CD4-positive, alpha-beta memory T cell (primary cell): ENCODE measurements around the gene ANKRD13A. TPM values are rescaled to one million over a fixed set of nuclear protein-coding genes. Genes with fewer than 3 reads are reported as not detected.

Experiments used
- CTCF ChIA-PET: fragments of 350-600 bp; sonication (Branson Sonifier 250); formaldehyde crosslinking; loops from one replicate; lab custom pipeline; 2021; ENCODE audit warnings: inconsistent platforms; ENCODE audit not compliant: partially characterized antibody; lab: Charles Lee
- POLR2A ChIA-PET: fragments of 350-600 bp; sonication (Branson Sonifier 250); formaldehyde crosslinking; loops from one replicate; lab custom pipeline; 2021; ENCODE audit not compliant: partially characterized antibody; lab: Charles Lee
- DNase-seq, 5 donors: peaks; one replicate each; pipeline versions ENCODE4 v3.0.0 to v3.0.0-alpha.2; 2020 to 2022; ENCODE audit warnings: mixed read lengths in 1 of 5
- H3K27ac ChIP-seq: one replicate; pipeline ENCODE4 v1.7.0; 2013; ENCODE audit warnings: low read depth, low read length
- H3K27me3 ChIP-seq: 2 replicates; pipeline ENCODE4 v1.7.0; 2013; ENCODE audit warnings: mild to moderate bottlenecking, low read length, moderate library complexity; ENCODE audit not compliant: insufficient read depth
- H3K36me3 ChIP-seq: 2 replicates; pipeline ENCODE4 v1.7.0; 2013; ENCODE audit warnings: mild to moderate bottlenecking, low read length, moderate library complexity; ENCODE audit not compliant: insufficient read depth
- H3K4me1 ChIP-seq: 2 replicates; pipeline ENCODE4 v1.7.0; 2013; ENCODE audit warnings: mild to moderate bottlenecking, low read length, moderate library complexity; ENCODE audit not compliant: insufficient read depth
- H3K4me3 ChIP-seq, 2 donors: one replicate each; pipeline ENCODE4 v1.7.0; 2013; ENCODE audit warnings: low read length in 2 of 2, mild to moderate bottlenecking in 1 of 2
- H3K9me3 ChIP-seq, 2 donors: one replicate each; pipeline ENCODE4 v1.7.0; 2013; ENCODE audit warnings: low read length in 2 of 2, control low read depth in 1 of 2; ENCODE audit not compliant: control insufficient read depth in 1 of 2
- H3K27ac Mint-ChIP-seq, 7 donors: one replicate each; pipeline ENCODE4 v1.8.0; 2020 to 2021; ENCODE audit warnings: mixed read lengths in 7 of 7, mild to moderate bottlenecking in 6 of 7, inconsistent platforms in 3 of 7, moderate library complexity in 3 of 7
- H3K27me3 Mint-ChIP-seq, 2 donors: one replicate each; pipeline ENCODE4 v1.8.0; 2020 to 2021; ENCODE audit warnings: mixed read lengths in 2 of 2
- H3K36me3 Mint-ChIP-seq, 2 donors: one replicate each; pipeline ENCODE4 v1.8.0; 2020 to 2021; ENCODE audit warnings: mixed read lengths in 2 of 2, inconsistent platforms in 1 of 2, mild to moderate bottlenecking in 1 of 2
- H3K4me1 Mint-ChIP-seq, 4 donors: one replicate each; pipeline ENCODE4 v1.8.0; 2020 to 2021; ENCODE audit warnings: mixed read lengths in 4 of 4, mild to moderate bottlenecking in 1 of 4
- H3K4me3 Mint-ChIP-seq, 8 donors: one replicate each; pipeline ENCODE4 v1.8.0; 2020 to 2021; ENCODE audit warnings: mixed read lengths in 8 of 8, mild to moderate bottlenecking in 7 of 8, moderate library complexity in 6 of 8, inconsistent platforms in 3 of 8
- H3K9me3 Mint-ChIP-seq, 8 donors: one replicate each; pipeline ENCODE4 v1.8.0; 2020 to 2021; ENCODE audit warnings: mixed read lengths in 8 of 8, mild to moderate bottlenecking in 5 of 8, inconsistent platforms in 3 of 8, moderate library complexity in 1 of 8
- intact Hi-C: fragments of 100-400 bp; cut with micrococcal nuclease; formaldehyde crosslinking; loops from one replicate; pipeline ENCODE4 v1.15.1; 2023
- polyA plus RNA-seq, 2 donors: library from polyadenylated mRNA; unstranded; fragments of 300-500 nt; fragmentation: Illumina TruSeq; gene quantifications; one replicate each; pipeline ENCODE4 v1.2.3, GENCODE V29; 2021
- total RNA-seq, 2 experiments: library from RNA; stranded (reverse); gene quantifications; one replicate each; pipeline ENCODE4 v1.2.3, GENCODE V29; 2021

Gene ANKRD13A
- total and polyA plus RNA-seq, 4 experiments from 2014 or later = 66.6 to 99.7 (median 83.2) TPM

DNA sequence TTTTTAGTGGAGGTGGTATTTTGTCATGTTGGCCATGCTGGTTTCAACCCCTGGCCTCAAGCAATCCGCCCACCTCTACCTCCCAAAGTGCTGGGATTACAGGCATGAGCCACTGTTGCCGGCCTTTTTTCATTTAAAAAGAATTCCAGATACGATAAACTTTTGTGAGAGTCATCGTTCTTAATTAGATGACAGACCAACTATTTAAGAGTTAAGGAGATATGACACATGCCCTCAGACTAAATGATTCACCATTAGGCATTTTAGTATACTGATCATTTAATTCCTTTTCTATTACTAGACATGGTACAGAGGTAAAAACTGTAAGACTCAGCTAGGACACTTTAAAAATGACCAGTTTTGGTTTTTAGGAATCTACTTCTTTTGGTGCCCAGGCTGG lies 2.4 kb downstream of the ANKRD13A start:
- CTCF ChIA-PET = no interaction called here

DNA sequence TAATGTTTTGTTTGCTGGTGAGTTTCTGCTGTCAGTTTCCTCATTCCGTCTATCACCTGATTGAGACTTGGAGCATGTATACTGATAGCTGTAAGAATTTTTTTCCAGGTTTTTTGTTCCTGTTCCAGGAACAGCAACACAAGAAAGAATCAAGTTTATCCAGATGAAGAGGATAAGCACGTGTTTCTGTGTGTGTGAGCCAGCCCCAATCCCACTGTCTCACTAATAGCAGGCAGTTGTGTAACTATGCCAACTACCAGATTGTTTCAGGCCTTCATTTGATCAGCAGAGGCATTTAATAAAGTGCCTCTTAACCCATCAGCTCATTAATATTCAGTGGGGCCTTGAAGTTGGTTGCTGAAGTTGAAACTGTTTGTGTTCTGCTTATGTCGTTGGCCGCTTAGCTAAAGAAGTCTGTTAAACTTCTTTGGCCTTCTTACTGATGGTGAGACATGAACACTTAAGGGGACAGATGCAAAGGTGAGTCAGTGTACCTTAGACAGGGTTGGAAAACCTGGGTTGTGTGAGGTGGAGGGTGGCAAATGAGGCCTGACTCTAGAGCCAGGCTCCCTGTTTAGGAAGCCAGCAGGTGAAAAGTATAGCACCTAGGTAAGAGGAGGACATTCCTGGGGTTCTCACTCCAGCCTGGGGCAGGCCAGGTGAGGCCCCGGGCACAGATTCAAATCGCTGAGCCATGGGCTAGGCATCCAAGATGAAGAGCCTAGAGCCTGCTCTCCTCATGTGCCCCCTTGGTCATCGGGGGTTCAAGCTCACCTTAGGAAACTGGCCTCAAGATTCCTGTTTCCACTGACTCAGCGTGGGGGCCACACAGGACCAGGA lies 3.7 kb downstream of the ANKRD13A start:
- no peaks in the 10 kb centered on the region for H3K9me3 Mint-ChIP-seq
- H3K4me1 Mint-ChIP-seq = peaks cover 49 to 87% (median 68%) of the 10 kb centered on the region in 4 donors
- ChIA-PET CTCF (interaction anchor here (1.0 to 2.1 kb wide), 3 partner anchors 10 to 428 kb away, joined by 3 to 11 read pairs (median 4); no protein-coding TSS in a partner anchor), POLR2A (interaction anchor here (2.8 kb wide), 1 partner anchor 8 kb away, joined by 18 read pairs; the partner anchor contains the start of gene GIT2)
- DNase-seq = no peak
- Histone ChIP-seq H3K27me3 (no peaks in the 10 kb centered on the region), H3K4me1 (peaks cover 85% of the 10 kb centered on the region), H3K36me3 (no peaks in the 10 kb centered on the region), H3K27ac (peak overlapping the region; percentile 26), H3K4me3 (no peak overlapping the region), H3K9me3 (no peaks in the 10 kb centered on the region)
- intact Hi-C loops = no loop called here
- H3K4me3 Mint-ChIP-seq = peak overlapping the region; percentile 30 to 100 (median 65)
- peak overlapping the region; percentile 79 to 94 (median 82) for H3K27ac Mint-ChIP-seq
- H3K36me3 Mint-ChIP-seq = peaks cover 6 to 21% of the 10 kb centered on the region in 2 donors
- no peaks in the 10 kb centered on the region for H3K27me3 Mint-ChIP-seq

More for the DNA sequence above, 2.4 kb downstream of the ANKRD13A start:
- POLR2A ChIA-PET = interaction anchor here (1.0 to 1.1 kb wide), 2 partner anchors 9 to 11 kb away, joined by 3 to 4 read pairs; no protein-coding TSS in a partner anchor
- H3K4me1 Mint-ChIP-seq = peaks cover 46 to 86% (median 67%) of the 10 kb centered on the region in 4 donors
- peak overlapping the region in 6 of 7 donors; percentile 12 to 94 (median 57) for H3K27ac Mint-ChIP-seq
- peaks cover 80% of the 10 kb centered on the region for H3K4me1 ChIP-seq
- peak overlapping the region; percentile 71 to 100 (median 100) for H3K4me3 Mint-ChIP-seq
- no peaks in the 10 kb centered on the region for H3K9me3 ChIP-seq
- H3K9me3 Mint-ChIP-seq = no peaks in the 10 kb centered on the region
- H3K27me3 ChIP-seq = no peaks in the 10 kb centered on the region
- DNase-seq = no peak
- intact Hi-C loops = no loop called here
- H3K27me3 Mint-ChIP-seq = no peaks in the 10 kb centered on the region
- H3K36me3 ChIP-seq = no peaks in the 10 kb centered on the region
- H3K27ac ChIP-seq = no peak overlapping the region
- no peak overlapping the region for H3K4me3 ChIP-seq
- H3K36me3 Mint-ChIP-seq = peaks cover 3 to 22% of the 10 kb centered on the region in 2 donors

DNA sequence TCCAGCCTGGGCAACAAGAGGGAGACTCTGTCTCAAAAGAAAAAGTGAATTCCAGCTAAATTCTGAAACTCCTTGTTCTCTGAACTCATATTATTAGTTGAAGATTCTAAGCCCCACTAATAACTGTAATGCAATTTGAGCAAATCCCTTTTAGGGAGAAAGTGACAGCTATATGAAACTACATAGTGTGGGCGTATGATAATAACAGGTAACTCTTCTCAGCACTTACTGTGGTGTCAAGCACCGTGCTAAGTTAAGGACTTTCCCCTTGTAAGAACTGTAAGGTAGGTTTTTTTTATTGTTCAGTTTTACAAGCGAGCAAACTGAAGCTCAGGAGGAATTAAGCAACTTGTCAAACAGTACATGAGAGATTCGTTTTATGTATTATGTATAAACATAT lies 5.4 kb downstream of the ANKRD13A start:
- ChIA-PET CTCF (interaction anchor here (0.7 to 1.3 kb wide), 2 partner anchors 9 to 10 kb away, joined by 3 to 4 read pairs; no protein-coding TSS in a partner anchor), POLR2A (interaction anchor here (0.7 to 2.8 kb wide), 5 partner anchors 9 to 497 kb away, joined by 3 to 18 read pairs (median 3); partner anchors contain the start of genes GIT2, RAD9B and VPS29)
- H3K4me3 Mint-ChIP-seq = peak overlapping the region in 7 of 8 donors; percentile 4 to 81 (median 72)
- H3K36me3 Mint-ChIP-seq = peaks cover 7 to 22% of the 10 kb centered on the region in 2 donors
- H3K27ac Mint-ChIP-seq = peak overlapping the region; percentile 32 to 94 (median 86)
- peaks cover 49 to 92% (median 69%) of the 10 kb centered on the region in 4 donors for H3K4me1 Mint-ChIP-seq
- Histone ChIP-seq H3K27me3 (no peaks in the 10 kb centered on the region), H3K27ac (peak overlapping the region; percentile 50), H3K4me1 (peaks cover 91% of the 10 kb centered on the region), H3K4me3 (no peak overlapping the region), H3K9me3 (no peaks in the 10 kb centered on the region), H3K36me3 (no peaks in the 10 kb centered on the region)
- no peaks in the 10 kb centered on the region for H3K9me3 Mint-ChIP-seq
- intact Hi-C loops = no loop called here
- peak in 2 of 5 donors; percentile 10 to 42 for DNase-seq
- no peaks in the 10 kb centered on the region for H3K27me3 Mint-ChIP-seq

DNA sequence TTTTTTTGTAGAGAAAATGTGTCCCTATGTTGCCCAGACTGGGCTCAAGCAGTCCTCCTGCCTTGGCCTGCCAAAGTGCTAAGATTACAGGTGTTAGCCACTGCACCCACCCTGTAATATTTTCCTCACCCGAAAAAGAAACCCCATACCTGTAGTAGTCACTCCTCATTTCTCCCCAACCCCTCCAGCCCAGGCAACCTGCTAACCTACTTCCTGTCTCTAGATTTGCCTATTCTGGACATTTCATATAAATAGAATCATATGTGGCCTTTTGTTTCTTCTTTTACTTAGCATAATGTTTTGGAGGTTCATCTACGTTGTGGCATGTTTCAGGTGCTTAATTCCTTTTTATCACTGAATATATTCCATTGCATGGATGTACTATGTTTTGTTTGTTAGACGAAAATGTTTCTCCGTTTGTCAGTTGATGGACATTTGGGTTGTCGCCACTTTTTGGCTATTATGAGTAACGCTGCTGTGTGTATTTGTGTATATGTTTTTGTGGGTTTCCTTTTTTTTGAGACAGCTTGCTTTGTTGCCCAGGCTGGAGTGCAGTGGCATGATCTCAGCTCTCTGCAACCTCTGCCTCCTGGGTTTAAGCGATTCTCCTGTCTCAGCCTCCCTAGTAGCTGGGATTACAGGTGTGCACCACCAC lies 6.2 kb downstream of the ANKRD13A start:
- H3K27me3 ChIP-seq = no peaks in the 10 kb centered on the region
- Mint-ChIP-seq H3K27me3 (no peaks in the 10 kb centered on the region), H3K36me3 (peaks cover 7 to 17% of the 10 kb centered on the region in 2 donors), H3K4me1 (peaks cover 50 to 98% (median 72%) of the 10 kb centered on the region in 4 donors), H3K27ac (peak overlapping the region; percentile 72 to 94 (median 88)), H3K4me3 (peak overlapping the region; percentile 57 to 81 (median 78)), H3K9me3 (no peaks in the 10 kb centered on the region)
- H3K9me3 ChIP-seq = no peaks in the 10 kb centered on the region
- H3K4me3 ChIP-seq = peak overlapping the region; percentile 4 to 34
- peak overlapping the region; percentile 50 for H3K27ac ChIP-seq
- no peaks in the 10 kb centered on the region for H3K36me3 ChIP-seq
- ChIA-PET CTCF (no interaction called here), POLR2A (interaction anchor here (1.2 to 2.8 kb wide), 3 partner anchors 10 to 497 kb away, joined by 3 to 18 read pairs (median 6); partner anchors contain the start of genes GIT2, RAD9B and VPS29)
- intact Hi-C loops = no loop called here
- DNase-seq = peak in 3 of 5 donors; percentile 21 to 71 (median 32)
- peaks cover 95% of the 10 kb centered on the region for H3K4me1 ChIP-seq

DNA sequence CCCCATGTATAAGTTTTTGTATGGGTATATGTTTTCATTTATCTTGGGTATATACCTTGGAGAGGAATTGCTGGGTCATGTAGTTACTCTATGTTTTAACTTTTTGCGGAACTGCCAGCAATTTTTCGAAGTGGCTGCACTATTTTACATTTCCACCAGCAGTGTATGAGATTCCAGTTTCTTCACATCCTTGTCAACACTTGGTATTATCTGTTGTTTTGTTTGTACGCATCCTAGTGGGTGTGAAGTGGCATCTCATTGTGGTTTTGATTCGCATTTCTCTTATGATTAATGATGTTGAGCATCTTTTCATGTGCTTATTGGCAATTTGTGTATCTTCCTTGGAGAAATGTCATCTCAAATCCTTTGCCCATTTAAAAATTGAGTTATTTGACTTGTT lies 6.9 kb downstream of the ANKRD13A start:
- POLR2A ChIA-PET = interaction anchor here (1.2 kb wide), 1 partner anchor 26 kb away, joined by 3 read pairs; no protein-coding TSS in a partner anchor
- no peak for DNase-seq
- Histone ChIP-seq H3K36me3 (no peaks in the 10 kb centered on the region), H3K4me1 (peaks cover 95% of the 10 kb centered on the region), H3K9me3 (no peaks in the 10 kb centered on the region), H3K4me3 (no peak overlapping the region), H3K27ac (no peak overlapping the region), H3K27me3 (no peaks in the 10 kb centered on the region)
- H3K4me3 Mint-ChIP-seq = peak overlapping the region in 4 of 8 donors; percentile 57 to 81 (median 74)
- intact Hi-C loops = no loop called here
- peaks cover 51 to 98% (median 74%) of the 10 kb centered on the region in 4 donors for H3K4me1 Mint-ChIP-seq
- H3K27me3 Mint-ChIP-seq = no peaks in the 10 kb centered on the region
- H3K9me3 Mint-ChIP-seq = no peaks in the 10 kb centered on the region
- peak overlapping the region in 5 of 7 donors; percentile 15 to 94 (median 80) for H3K27ac Mint-ChIP-seq
- H3K36me3 Mint-ChIP-seq = peaks cover 7 to 15% of the 10 kb centered on the region in 2 donors
- CTCF ChIA-PET = no interaction called here

DNA sequence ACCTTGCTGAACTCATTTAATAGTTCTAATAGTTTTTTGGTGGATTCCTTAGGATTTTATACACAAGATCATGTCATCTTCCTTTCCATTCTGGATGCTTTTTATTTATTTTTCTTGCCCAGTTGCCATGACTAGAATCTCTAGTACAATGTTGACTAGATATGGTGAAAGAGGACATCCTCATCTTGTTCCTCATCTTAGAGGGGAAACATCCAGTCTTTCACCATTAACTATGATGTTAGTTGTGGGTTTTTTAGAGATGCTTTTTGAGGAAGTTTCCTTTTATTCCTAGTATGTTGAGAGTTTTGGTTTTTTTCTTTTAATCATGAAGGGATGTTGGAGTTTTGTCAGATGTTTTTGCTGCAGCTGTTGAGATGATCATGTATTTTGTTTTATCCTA lies 8.7 kb downstream of the ANKRD13A start:
- intact Hi-C loops = no loop called here
- H3K9me3 ChIP-seq = no peaks in the 10 kb centered on the region
- Mint-ChIP-seq H3K9me3 (no peaks in the 10 kb centered on the region), H3K27me3 (no peaks in the 10 kb centered on the region), H3K27ac (peak overlapping the region in 5 of 7 donors; percentile 4 to 31 (median 13)), H3K4me1 (peaks cover 60 to 98% (median 77%) of the 10 kb centered on the region in 4 donors), H3K36me3 (peaks cover 15 to 27% of the 10 kb centered on the region in 2 donors), H3K4me3 (peak overlapping the region; percentile 11 to 78 (median 65))
- peaks cover 95% of the 10 kb centered on the region for H3K4me1 ChIP-seq
- no peak overlapping the region for H3K27ac ChIP-seq
- CTCF ChIA-PET = no interaction called here
- peaks cover 7% of the 10 kb centered on the region for H3K36me3 ChIP-seq
- no peak for DNase-seq
- H3K4me3 ChIP-seq = no peak overlapping the region
- no peaks in the 10 kb centered on the region for H3K27me3 ChIP-seq
- POLR2A ChIA-PET = no interaction called here
